IMR-90 (cell line): ENCODE results near the gene PBX3. TPM values are rescaled to one million over a fixed set of nuclear protein-coding genes. Genes with fewer than 3 reads are reported as not detected.

ENCODE experiments used
- ATAC-seq: fragments of 200-7000 bp; cut with Tn5 transposase; 2 replicates; pipeline ENCODE4 v1.9.1; 2020; ENCODE audit warnings: low read depth, mild to moderate bottlenecking, moderate library complexity
- BruUV-seq: library from RNA; stranded (reverse); fragments of 400-500 nt; replicated peaks from 2 replicates; lab custom pipeline; 2021; lab: Mats Ljungman, UMichigan
- CTCF ChIA-PET: fragments of 300-600 bp; formaldehyde crosslinking; extraction: SDS; loops from one replicate; lab custom pipeline; 2021; ENCODE audit warnings: antibody characterized with exemption; lab: Yijun Ruan, JAX
- POLR2A ChIA-PET: fragments of 300-600 bp; sonication (Branson Sonifier 250); formaldehyde crosslinking; loops from one replicate; lab custom pipeline; 2022; ENCODE audit warnings: antibody characterized with exemption; ENCODE audit not compliant: unreplicated experiment; lab: Charles Lee
- DNase-seq: peaks from one replicate; pipeline ENCODE4 v3.0.0; 2013
- H2AFZ ChIP-seq: replicated peaks from 2 replicates; pipeline ENCODE3; 2013; ENCODE audit warnings: low read length, mild to moderate bottlenecking; ENCODE audit not compliant: poor library complexity
- H2AK5ac ChIP-seq: 2 replicates; pipeline ENCODE4 v1.6.1; 2013; ENCODE audit warnings: low read depth, low read length, inconsistent platforms
- H2AK9ac ChIP-seq: replicated peaks from 2 replicates; pipeline ENCODE3; 2013; ENCODE audit warnings: mild to moderate bottlenecking, low read depth, low read length, moderate library complexity; ENCODE audit not compliant: poor library complexity
- H2BK120ac ChIP-seq: 2 replicates; pipeline ENCODE4 v1.6.1; 2013; ENCODE audit warnings: low read depth, low read length, inconsistent platforms
- H2BK15ac ChIP-seq: 3 replicates; pipeline ENCODE4 v1.6.1; 2013; ENCODE audit warnings: low read depth, low read length, inconsistent platforms
- H2BK20ac ChIP-seq: 2 replicates; pipeline ENCODE4 v1.6.1; 2013; ENCODE audit warnings: low read depth, mild to moderate bottlenecking, inconsistent platforms, low read length, moderate library complexity
- H2BK5ac ChIP-seq: 2 replicates; pipeline ENCODE4 v1.6.1; 2013; ENCODE audit warnings: mild to moderate bottlenecking, low read depth, low read length, inconsistent platforms; ENCODE audit not compliant: poor library complexity, severe bottlenecking
- H3K14ac ChIP-seq: replicated peaks from 2 replicates; pipeline ENCODE4 v1.6.1; 2013; ENCODE audit warnings: low read depth, low read length, inconsistent platforms
- H3K18ac ChIP-seq: 2 replicates; pipeline ENCODE4 v1.6.1; 2013; ENCODE audit warnings: low read depth, low read length, control low read depth
- H3K23ac ChIP-seq: 2 replicates; pipeline ENCODE4 v1.6.1; 2013; ENCODE audit warnings: low read depth, low read length, inconsistent platforms
- H3K27ac ChIP-seq: 2 replicates; pipeline ENCODE4 v1.5.1; 2013; ENCODE audit warnings: mild to moderate bottlenecking, control low read depth, low read length; ENCODE audit not compliant: insufficient read depth
- H3K27me3 ChIP-seq: 2 replicates; pipeline ENCODE4 v1.6.1; 2013; ENCODE audit warnings: low read length; ENCODE audit not compliant: control insufficient read depth, insufficient read depth
- H3K36me3 ChIP-seq: 2 replicates; pipeline ENCODE4 v1.6.1; 2013; ENCODE audit warnings: low read length, mixed read lengths; ENCODE audit not compliant: control insufficient read depth, insufficient read depth
- H3K4ac ChIP-seq: 2 replicates; pipeline ENCODE4 v1.6.1; 2013; ENCODE audit warnings: low read depth, low read length, inconsistent platforms
- H3K4me1 ChIP-seq: 2 replicates; pipeline ENCODE4 v1.6.1; 2013; ENCODE audit warnings: low read length, mixed read lengths; ENCODE audit not compliant: control insufficient read depth, insufficient read depth
- H3K4me2 ChIP-seq: 2 replicates; pipeline ENCODE4 v1.6.1; 2013; ENCODE audit warnings: low read depth, mild to moderate bottlenecking, control low read depth, low read length, moderate library complexity
- H3K4me3 ChIP-seq: 2 replicates; pipeline ENCODE4 v1.5.1; 2013; ENCODE audit warnings: low read depth, mild to moderate bottlenecking, control low read depth, low read length, moderate library complexity; ENCODE audit not compliant: insufficient read depth
- H3K56ac ChIP-seq: 2 replicates; pipeline ENCODE4 v1.6.1; 2013; ENCODE audit warnings: low read length, inconsistent platforms; ENCODE audit not compliant: insufficient read depth; ENCODE audit errors: extremely low read depth
- H3K79me1 ChIP-seq, 2 experiments: 2 replicates each; pipeline ENCODE4 v1.6.1; 2013; ENCODE audit warnings: low read length in 2 of 2, inconsistent platforms in 1 of 2, low read depth in 1 of 2
- H3K9ac ChIP-seq: 2 replicates; pipeline ENCODE4 v1.6.1; 2013; ENCODE audit warnings: low read depth, low read length, control low read depth
- H3K9me1 ChIP-seq: 2 replicates; pipeline ENCODE4 v1.6.1; 2013; ENCODE audit warnings: low read length, inconsistent platforms; ENCODE audit not compliant: insufficient read depth
- H3K9me3 ChIP-seq: 2 replicates; pipeline ENCODE4 v1.6.1; 2013; ENCODE audit warnings: low read length; ENCODE audit not compliant: control insufficient read depth, insufficient read depth
- H4K20me1 ChIP-seq: 2 replicates; pipeline ENCODE4 v1.6.1; 2013; ENCODE audit warnings: low read length, inconsistent platforms; ENCODE audit not compliant: insufficient read depth
- H4K5ac ChIP-seq: 2 replicates; pipeline ENCODE4 v1.6.1; 2013; ENCODE audit warnings: mild to moderate bottlenecking, low read depth, low read length, control low read depth
- H4K8ac ChIP-seq, 2 experiments: 2 replicates each; pipeline ENCODE4 v1.6.1; 2013; ENCODE audit warnings: low read depth in 2 of 2, low read length in 2 of 2, control low read depth in 1 of 2, inconsistent platforms in 1 of 2
- H4K91ac ChIP-seq: 2 replicates; pipeline ENCODE4 v1.6.1; 2013; ENCODE audit warnings: low read depth, low read length, inconsistent platforms; ENCODE audit not compliant: insufficient read depth
- CHD1 ChIP-seq: IDR thresholded peaks from 2 replicates; pipeline ENCODE4 v1.6.1; 2012; ENCODE audit warnings: low read depth, low read length, improper control_type of control experiment
- FOS ChIP-seq: fragments of 150-350 bp; IDR thresholded peaks from 2 replicates; pipeline ENCODE4 v1.6.1; 2016; ENCODE audit warnings: low read depth, low read length
- MAFK ChIP-seq: IDR thresholded peaks from 2 replicates; pipeline ENCODE4 v1.6.1; 2012; ENCODE audit warnings: low read depth, low read length, improper control_type of control experiment
- MAZ ChIP-seq: IDR thresholded peaks from 2 replicates; pipeline ENCODE4 v1.6.1; 2012; ENCODE audit warnings: low read depth, mild to moderate bottlenecking, low read length, improper control_type of control experiment, moderate library complexity, borderline replicate concordance
- NFE2L2 ChIP-seq: fragments of 150-350 bp; IDR thresholded peaks from 2 replicates; pipeline ENCODE4 v1.6.1; 2016; ENCODE audit warnings: low read depth, mild to moderate bottlenecking, low read length
- RAD21 ChIP-seq: IDR thresholded peaks from 2 replicates; pipeline ENCODE4 v1.6.1; 2012; ENCODE audit warnings: low read length, improper control_type of control experiment
- WGBS, 2 experiments: methylation state at CpG; one replicate each; pipeline versions ENCODE4 v1.1.5 to v1.1.7; 2013; ENCODE audit warnings: missing lambda C conversion rate in 2 of 2; ENCODE audit not compliant: insufficient read length in 1 of 2; ENCODE audit errors: extremely low coverage in 2 of 2; 5-methylcytosine and 5-hydroxymethylcytosine counted together
- dilution Hi-C: fragments of 300-500 bp; cut with HindIII; formaldehyde crosslinking; loops from one replicate; pipeline ENCODE4 v1.14.3; 2018; ENCODE audit warnings: low sequenced_read_pairs; ENCODE audit not compliant: unreplicated experiment
- in situ Hi-C: fragments of 300-500 bp; cut with MboI; formaldehyde crosslinking; loops from 3 replicates; pipeline ENCODE4 v1.14.3; 2019; ENCODE audit warnings: low sequenced_read_pairs, inconsistent platforms, mixed read lengths
- intact Hi-C: fragments of 100-400 bp; cut with micrococcal nuclease; formaldehyde crosslinking; loops from 2 replicates; pipeline ENCODE4 v1.10.0; 2022
- polyA plus RNA-seq, 3 experiments: library from polyadenylated mRNA; depleted of rRNA; stranded (reverse); fragments of >200 nt; gene quantifications; 2 replicates each; pipeline ENCODE4 v1.2.3, GENCODE V29; 2012; ENCODE audit warnings: low replicate concordance in 1 of 3
- total RNA-seq: library from RNA; depleted of rRNA; stranded (reverse); fragments of >200 nt; gene quantifications from 2 replicates; pipeline ENCODE4 v1.2.3, GENCODE V29; 2012
- TF ChIP-seq, protein P1 (sequence below): fragments of 150-350 bp; IDR thresholded peaks from 2 replicates; pipeline ENCODE4 v1.6.1; 2016; ENCODE audit warnings: low read depth, mild to moderate bottlenecking, low read length, moderate library complexity, borderline replicate concordance
- TF ChIP-seq, protein P2 (sequence below): conservative IDR thresholded peaks from 2 replicates; pipeline ENCODE4 v1.5.1; 2012; ENCODE audit warnings: mild to moderate bottlenecking, low read depth, low read length, improper control_type of control experiment
- TF ChIP-seq, protein P3 (sequence below): fragments of 150-350 bp; IDR thresholded peaks from 2 replicates; pipeline ENCODE4 v1.6.1; 2017; ENCODE audit warnings: mild to moderate bottlenecking, antibody characterized with exemption, low read length, low read depth

PBX3 gene
- total and polyA plus RNA-seq, 2 of the 4 experiments (the other 2 are of a cell fraction), result 12.0 to 15.6 TPM

DNA sequence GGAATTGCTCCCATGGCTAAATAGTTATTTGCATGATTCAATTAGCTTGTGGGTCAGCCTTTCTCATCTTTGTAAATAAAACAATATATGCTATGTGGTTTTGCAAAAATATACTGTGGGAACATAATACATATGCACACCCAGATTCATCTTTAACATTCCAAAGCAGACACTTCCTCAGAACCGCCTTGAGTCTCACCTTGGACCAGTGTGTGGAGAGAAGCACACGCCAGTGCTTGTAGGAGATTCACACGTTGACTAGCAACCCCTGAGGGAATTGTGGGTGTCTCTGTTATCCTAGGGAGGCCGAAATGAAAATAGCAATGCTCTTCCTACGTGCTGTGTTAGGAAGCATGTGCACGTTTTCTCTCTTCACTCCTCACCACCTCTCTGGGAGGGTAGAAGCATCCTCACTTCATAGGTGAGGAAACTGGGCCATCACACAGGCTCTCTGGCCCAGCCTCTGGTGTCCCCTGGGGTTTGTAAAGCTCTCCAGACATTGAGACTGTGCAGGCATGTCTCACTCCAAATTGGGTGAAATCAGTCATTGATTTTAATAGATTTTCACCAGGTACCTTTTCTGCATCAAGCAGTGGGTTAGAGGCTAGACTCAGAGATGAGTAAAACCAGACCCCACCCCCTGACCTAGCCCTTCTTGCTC, 221.7 kb downstream of the PBX3 start:
- H3K36me3 ChIP-seq, result peaks cover 4% of the 10 kb centered on the region
- H2AK9ac ChIP-seq, result no peak overlapping the region
- no peak overlapping the region for H2BK5ac ChIP-seq
- no peak overlapping the region for H2AK5ac ChIP-seq
- H3K14ac ChIP-seq, result no peak overlapping the region
- no peak overlapping the region for H3K4me2 ChIP-seq
- no peaks in the 10 kb centered on the region for H3K9me3 ChIP-seq
- no peak overlapping the region for H4K5ac ChIP-seq
- no peak overlapping the region for H2BK120ac ChIP-seq
- BruUV-seq, result no TSS peak
- H3K79me1 ChIP-seq, result no peaks in the 10 kb centered on the region
- in situ Hi-C loops (no loop called here), intact Hi-C loops (no loop called here), dilution Hi-C loops (no loop called here)
- no peak overlapping the region for H4K8ac ChIP-seq
- no peaks in the 10 kb centered on the region for H3K27me3 ChIP-seq
- no peak overlapping the region for H3K27ac ChIP-seq
- no CpG with 5 or more reads among the region's 6 CpGs for WGBS, 2 experiments
- no peak overlapping the region for H2BK15ac ChIP-seq
- no peaks in the 10 kb centered on the region for H3K4me1 ChIP-seq
- no peaks in the 10 kb centered on the region; the same call in 1 of the 2 replicates for H3K9me1 ChIP-seq
- no peak overlapping the region for H2BK20ac ChIP-seq
- ATAC-seq (no peak), DNase-seq (no peak)
- H4K91ac ChIP-seq, result no peak overlapping the region
- H4K20me1 ChIP-seq, result no peaks in the 10 kb centered on the region; the same call in 1 of the 2 replicates
- H3K4ac ChIP-seq, result no peak overlapping the region
- POLR2A ChIA-PET, result no interaction called here
- H3K4me3 ChIP-seq, result no peak overlapping the region
- H3K9ac ChIP-seq, result no peak overlapping the region
- H3K18ac ChIP-seq, result no peak overlapping the region
- no peak overlapping the region for H3K56ac ChIP-seq
- CTCF ChIA-PET, result no interaction called here
- H2AFZ ChIP-seq, result no peak overlapping the region
- TF ChIP-seq MAZ (no peak), NFE2L2 (no peak), FOS (no peak), CHD1 (no peak), MAFK (no peak), RAD21 (no peak)
- TF ChIP-seq, protein P1, sequence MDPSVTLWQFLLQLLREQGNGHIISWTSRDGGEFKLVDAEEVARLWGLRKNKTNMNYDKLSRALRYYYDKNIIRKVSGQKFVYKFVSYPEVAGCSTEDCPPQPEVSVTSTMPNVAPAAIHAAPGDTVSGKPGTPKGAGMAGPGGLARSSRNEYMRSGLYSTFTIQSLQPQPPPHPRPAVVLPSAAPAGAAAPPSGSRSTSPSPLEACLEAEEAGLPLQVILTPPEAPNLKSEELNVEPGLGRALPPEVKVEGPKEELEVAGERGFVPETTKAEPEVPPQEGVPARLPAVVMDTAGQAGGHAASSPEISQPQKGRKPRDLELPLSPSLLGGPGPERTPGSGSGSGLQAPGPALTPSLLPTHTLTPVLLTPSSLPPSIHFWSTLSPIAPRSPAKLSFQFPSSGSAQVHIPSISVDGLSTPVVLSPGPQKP, result no peak
- TF ChIP-seq, protein P2, sequence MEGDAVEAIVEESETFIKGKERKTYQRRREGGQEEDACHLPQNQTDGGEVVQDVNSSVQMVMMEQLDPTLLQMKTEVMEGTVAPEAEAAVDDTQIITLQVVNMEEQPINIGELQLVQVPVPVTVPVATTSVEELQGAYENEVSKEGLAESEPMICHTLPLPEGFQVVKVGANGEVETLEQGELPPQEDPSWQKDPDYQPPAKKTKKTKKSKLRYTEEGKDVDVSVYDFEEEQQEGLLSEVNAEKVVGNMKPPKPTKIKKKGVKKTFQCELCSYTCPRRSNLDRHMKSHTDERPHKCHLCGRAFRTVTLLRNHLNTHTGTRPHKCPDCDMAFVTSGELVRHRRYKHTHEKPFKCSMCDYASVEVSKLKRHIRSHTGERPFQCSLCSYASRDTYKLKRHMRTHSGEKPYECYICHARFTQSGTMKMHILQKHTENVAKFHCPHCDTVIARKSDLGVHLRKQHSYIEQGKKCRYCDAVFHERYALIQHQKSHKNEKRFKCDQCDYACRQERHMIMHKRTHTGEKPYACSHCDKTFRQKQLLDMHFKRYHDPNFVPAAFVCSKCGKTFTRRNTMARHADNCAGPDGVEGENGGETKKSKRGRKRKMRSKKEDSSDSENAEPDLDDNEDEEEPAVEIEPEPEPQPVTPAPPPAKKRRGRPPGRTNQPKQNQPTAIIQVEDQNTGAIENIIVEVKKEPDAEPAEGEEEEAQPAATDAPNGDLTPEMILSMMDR, result no peak
- TF ChIP-seq, protein P3, sequence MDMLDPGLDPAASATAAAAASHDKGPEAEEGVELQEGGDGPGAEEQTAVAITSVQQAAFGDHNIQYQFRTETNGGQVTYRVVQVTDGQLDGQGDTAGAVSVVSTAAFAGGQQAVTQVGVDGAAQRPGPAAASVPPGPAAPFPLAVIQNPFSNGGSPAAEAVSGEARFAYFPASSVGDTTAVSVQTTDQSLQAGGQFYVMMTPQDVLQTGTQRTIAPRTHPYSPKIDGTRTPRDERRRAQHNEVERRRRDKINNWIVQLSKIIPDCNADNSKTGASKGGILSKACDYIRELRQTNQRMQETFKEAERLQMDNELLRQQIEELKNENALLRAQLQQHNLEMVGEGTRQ, result no peak
- H3K23ac ChIP-seq, result no peak overlapping the region
